ENCODE data around the gene GPAT2.
"Not testable (repeated sequence)": the region's sequence is repeated elsewhere in the genome, so short reads cannot be mapped to it uniquely, and the experiment has no call there.

GPAT2 gene

DNA sequence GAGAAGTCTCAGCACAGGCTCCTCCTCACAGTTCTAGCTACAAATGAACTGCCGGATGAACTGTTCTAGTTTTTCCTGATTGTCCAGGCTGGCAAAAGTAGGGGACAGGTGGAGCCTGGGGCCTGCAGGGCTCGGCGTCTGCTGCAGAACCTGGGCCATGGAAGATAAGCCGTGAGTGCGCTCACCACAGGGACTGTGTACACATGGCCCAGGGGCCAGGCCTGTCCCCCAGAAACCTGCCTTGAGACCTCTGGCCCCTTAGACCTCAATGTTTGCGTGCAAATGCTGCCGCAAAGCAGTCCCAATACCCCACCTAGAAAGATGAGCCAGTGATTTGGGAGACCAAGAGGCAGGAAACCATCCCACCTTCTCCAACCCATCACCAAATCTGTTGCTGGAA, 12.6 kb downstream of the GPAT2 start:
- DNase-seq: not testable (repeated sequence)

DNA sequence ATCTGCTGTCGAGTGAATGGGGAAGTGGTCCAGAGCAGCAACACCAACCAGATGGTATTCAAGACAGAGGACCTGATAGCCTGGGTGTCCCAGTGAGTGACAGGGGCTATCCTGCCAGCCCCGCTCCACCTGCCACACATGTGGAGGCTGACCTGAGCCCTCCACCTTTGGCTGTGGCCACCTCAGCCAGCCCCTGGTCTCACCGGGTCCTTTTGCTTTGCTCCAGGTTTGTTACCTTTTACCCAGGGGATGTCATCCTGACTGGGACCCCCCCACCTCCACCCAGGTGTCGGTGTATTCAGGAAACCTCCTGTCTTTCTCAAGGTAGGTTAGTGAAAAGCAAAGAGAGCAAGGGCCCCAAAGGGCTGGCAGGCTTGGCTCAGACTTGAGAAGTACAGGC, 13.6 kb downstream of the GPAT2 start:
- not testable (repeated sequence) for DNase-seq

DNA sequence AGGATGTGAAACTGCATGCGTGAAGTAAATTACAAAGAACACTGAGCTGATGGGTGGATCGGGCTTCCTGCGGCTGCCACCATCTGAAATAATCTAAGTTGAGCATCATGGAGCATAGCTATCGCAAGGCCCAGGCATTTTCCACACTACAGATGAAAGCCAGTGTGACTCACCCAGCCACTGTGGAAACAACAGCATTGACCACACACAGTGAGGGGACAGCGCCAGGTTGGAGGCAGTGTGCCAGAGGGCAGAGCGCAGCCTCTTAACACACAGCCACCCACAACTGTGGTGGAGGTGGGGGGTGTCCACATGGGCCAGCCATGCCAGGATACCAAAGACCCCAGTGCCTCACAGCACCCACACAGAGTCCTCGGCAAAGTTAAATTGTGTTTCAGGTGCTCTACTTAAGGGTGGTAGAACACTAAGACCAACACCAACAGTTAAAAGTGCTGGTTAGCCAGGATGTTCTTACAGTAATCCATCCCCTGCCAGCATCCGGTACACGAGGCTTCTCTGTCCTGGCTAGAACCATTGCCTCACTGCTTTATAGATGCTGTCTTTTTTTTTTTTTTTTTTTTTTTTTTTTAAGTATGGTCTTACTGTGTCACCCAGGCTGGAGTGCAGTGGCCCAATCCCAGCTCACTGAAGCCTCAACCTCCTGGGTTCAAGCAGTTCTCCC, 14.7 kb downstream of the GPAT2 start:
- DNase-seq: not testable (repeated sequence)

DNA sequence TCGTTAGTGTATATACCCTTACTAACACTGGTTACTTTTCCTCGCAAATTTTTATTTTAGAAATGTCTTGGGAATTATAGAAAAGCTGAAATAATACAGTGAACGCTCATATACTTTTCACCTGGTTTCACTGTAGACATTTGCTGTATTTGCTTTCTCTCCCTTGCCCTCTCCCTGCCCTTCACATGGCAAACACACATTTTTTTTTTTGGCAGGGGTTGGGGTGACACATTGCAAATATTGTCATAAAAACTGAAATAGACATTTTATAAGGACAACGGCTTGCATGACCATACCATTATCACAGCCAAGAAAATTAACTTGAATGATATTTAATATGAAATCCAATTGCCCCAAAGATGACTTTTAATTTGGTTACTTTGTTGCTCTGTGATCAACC, 18.4 kb downstream of the GPAT2 start:
- DNase-seq: not testable (repeated sequence)

DNA sequence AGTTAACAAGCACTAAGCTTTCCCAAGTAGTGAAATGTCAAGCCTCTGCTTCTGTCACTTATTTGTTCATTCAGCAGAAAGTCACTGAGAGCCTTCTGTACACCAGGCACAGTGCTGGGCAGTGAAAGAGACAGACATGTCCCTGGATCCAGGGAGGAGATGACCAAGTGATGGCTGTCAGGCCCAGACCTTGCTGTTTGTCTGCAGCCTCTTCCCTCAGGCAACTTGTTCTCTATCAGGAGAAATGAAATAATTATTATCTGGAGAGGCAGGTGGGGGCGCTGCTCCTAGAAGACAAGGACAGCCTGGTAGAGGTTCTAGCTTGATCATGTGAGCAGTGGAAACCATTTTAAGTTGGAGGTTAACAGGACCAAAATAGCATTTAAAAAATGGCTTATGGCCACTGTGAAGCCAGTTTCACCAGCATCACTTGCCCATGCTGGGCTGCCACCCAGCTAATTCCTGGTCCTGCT, 21.9 kb downstream of the GPAT2 start:
- DNase-seq: not testable (repeated sequence)

DNA sequence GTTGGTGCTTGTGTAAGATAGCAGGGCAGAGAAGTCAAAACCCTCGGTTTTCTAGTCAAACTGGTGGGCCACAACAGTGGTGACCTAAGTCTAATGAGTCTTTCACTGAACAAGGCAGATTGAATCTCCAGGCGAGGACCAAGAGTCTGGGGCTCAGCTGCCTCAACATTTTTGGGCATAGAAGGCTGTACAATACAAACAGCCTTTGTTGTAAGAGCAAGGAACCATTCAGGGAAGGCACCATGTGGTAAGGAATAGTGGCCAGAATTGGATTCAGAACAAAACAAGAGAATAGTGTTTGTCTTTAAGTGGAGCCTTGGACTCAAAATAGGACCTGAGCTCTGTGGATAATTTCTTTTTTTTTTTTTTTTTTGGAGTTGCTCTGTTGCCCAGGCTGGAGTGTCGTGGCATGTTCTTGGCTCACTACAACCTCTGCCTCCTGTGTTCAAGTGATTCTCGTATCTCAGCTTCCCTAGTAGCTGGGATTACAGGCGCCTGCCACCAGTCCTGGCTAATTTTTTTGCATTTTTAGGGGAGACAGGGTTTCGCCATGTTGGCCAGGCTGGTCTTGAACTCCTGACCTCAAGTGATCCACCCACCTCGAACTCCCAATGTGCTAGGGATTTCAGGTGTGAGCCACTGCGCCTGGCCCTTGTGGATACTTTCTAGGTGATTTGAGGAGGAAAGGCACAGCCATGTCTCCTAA, 22.5 kb downstream of the GPAT2 start:
- DNase-seq: not testable (repeated sequence)

DNA sequence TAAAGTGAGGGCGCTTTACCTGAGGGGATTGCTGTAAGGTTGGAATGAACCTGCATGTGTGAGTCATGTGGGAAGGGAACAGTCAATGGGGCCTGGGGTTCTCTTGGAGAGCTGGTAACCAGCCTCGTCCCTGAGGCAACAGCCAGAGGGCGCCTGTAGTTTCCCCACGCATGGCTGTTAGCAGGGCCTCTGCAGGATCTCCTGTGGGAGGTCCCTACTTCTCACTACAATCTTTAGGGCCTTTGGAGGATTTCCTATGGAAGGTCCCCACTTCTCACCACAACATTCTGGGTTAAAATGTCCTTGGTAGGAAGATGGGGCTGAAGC, 23.6 kb downstream of the GPAT2 start:
- peak; percentile 43 for DNase-seq

DNA sequence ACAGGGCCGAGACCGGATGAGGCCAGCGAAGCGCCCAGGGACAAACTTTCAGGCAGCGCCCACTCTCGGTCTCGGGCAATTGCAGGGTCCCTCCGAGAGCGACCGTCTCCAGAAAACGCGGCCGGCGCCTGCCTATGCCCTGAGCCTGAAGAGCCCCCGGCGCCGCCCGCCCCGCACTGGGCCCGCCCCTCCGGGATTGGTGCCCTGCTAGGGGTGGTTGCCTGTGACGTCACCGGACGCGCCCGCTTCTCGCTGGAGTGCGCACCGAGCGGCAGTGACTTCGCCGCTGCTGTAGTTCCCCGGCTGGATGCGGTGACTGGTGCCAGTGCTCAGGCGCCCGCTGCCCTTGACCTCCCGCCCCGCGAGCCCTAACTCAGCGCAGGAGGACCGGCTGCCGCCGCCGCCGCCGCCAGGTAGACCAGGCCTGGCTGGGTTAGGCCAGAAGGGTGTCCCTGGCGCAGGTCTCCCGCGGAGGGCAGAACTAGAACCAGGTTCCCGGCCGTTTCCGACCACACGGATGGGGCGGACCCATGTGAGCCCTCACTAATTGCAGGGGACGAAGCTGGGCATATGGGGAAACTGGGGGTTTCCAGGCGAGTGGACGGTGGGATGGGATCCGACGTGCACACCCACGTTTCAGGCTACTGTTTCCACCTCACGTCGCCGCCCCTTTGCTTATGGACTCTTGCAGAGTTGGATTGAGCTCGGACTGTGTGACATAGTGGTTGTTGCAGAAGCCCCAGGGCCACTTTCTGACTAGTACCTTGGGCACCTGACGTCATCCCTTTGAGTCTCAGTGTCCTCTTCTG, 24.2 kb downstream of the GPAT2 start:
- DNase-seq: peak; percentile 99

DNA sequence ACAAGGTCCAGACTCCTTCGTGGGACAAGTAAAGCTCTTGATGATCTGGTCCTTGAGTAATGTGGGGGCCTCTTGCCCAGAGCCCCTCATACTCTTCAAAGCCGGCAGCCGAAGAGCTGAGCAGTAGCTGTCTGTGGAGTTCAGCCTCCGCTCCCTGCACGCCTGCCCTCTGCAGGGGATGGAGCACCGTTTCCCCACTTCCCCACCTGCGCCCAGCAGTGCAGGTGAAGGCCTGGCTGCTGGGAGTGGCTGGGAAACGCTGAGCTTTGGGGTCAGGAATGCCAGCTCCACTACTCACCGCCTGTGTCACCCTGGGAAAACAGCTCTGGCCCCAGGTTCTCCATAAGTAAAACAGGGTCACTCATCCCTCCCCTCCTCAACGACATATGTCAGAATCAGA, 24.9 kb downstream of the GPAT2 start:
- DNase-seq: not testable (repeated sequence)

DNA sequence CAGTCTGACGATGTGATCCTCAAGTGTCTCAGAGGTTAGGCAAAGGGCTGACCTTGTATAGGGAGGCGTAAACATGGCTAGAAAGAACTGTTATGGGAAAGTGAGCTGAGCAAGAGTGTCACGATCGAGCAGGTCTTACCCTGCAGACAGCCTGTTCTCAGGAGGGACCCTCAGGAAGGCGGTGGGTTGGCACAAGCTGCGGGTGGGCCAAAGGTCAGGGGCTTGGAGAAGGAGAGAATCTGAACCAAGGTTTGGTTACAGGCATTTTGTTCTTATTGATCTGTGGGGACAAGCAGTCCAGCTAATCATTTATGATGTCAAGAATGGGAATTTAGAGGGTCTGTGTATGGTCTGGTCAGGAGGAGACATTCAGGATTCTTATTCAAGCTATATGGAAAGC, 26.7 kb downstream of the GPAT2 start:
- DNase-seq: not testable (repeated sequence)

DNA sequence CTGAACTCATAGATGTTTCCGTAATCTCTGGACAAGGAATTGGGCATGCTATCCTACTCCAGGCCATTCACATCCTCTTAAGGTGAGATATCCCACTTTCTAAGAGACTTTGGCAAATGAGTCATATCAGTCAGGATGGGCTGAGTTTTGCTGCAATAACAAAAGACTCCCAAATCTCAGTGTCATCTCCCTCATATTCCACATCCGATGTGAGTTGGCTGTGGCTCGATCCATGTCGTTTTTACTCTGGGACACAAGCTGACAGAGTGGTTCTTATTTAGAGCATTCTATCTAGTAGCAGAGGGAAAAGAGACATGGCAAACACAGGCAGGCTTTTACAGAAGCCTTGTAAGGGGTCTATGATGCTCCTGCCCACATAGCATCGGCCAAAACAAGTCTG, 28.5 kb downstream of the GPAT2 start:
- DNase-seq: not testable (repeated sequence)

DNA sequence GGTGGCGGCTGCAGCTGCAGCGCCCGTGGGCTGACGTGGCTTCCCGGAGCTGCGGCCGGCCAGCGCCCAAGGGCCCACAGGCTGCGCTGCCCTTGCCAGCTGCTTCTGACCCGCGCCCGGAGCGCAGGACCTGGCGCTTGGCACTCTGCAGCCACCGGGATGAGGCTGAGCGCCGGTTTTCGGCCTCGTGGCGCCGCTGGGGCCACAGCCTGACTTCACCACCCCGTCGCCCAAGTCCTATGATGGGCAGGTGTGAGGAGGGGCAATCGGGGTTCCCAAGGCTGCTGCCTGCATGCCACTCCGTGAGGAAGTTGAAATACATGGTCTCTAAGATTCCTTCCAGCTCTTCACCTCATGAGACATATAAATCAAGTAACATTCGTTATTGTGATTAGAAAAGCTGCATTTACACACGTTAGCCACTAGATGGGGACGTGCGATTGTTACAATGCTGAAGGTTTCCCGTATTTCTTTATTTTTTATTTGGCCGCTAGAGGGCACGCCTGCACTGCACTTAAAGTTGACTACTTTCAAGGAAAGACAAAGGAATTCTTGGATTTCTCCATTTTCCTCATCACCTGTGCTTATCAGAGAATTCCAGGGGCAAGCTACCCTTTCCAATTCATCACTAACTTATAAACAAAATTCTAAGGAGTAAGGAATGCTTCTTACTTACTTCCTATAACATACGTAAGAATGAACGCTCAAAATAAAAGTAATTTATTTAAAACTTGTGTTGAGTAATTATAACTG, 42.0 kb downstream of the GPAT2 start:
- peak; percentile 48 for DNase-seq

DNA sequence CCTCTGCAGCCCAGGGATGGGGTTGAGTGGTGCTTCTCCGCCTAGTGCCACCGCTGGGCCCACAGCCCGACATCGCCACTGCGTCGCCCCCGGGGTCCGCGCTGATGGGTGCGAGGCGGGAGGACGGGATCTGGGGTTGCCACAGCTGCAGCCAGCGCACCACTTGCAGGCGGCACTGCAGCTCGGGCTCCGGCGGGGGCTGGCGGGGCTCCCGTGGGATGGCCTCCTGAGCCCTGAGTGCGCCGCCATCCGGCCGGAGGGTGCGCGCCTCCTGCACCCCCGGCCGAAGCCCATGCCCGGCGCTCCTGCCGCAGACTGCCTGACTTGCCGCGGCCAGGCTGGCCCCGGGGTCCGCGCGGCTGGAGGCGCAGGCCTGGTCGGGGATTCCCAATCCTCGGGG, 42.6 kb downstream of the GPAT2 start:
- DNase-seq: peak; percentile 46

DNA sequence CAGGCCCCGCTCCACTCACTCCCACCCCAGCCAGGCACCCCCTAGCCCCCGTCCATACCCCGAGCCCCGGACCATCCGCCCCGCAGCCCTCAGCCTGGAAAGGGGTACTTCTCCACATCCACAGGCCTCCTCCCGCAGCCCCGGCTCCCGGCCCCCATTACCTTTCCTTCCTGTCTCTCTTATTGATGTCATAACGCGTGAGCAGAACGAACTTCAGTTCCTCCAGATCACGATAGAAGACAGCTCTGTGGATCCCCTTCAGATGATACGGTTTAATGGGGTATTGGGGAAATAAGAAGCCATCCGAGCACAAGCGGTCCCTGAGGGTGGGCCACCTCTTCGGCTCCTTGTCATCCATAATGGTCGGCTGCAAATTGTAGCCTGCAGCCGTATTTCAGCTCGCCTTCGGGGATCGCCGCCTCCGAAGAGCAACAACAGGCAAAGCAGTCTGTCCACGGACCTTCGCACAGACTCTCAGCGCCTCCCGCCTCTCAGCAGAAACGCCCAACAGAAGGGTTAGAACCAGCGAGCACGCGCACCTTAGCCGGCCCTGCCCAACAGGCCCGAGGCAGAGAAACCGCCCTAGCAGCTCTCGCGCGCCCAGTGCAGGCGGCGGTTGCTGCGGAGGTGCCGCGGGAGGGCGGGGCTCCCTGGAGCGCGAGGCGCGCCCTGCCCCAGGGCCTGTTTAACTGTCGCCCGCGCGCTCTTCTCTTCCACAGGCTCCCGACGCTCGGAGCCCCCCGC, 43.2 kb downstream of the GPAT2 start, which contains the start of gene ANKRD36C:
ANKRD36C (minus strand) TSS at position 474 of the 744 bp plus-strand sequence; CDS start at position 358, 116 bp downstream.
- peak; percentile 39 for DNase-seq

DNA sequence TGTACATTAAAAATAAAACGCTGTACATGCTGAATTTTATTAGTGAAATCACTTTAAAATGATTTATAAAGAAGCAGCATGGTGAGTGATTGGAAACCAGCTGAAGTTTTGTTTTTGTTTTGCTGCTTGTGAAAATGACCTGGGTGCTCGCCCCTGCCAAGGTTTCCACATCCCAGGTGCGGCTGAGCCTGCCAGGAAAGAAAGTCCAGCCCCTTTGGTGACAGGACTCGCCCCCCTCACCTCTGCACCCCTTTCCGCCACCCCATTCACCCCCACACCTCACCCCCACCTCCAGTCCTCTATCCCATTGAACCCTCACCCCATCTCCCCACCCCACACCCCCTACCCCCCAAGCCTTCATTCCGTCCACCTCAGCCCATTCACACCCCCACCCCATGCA, 43.8 kb downstream of the GPAT2 start:
- peak; percentile 19 for DNase-seq
